ENCODE measurements around the gene SERPINB12.

Gene SERPINB12

GRCh38 chr18:63520053-63520685 lies 22.0 kb upstream of the SERPINB12 start:
- H3K4me1 ChIP-seq (ENCODE audit: control insufficient read depth, insufficient read depth, low read length), result peaks cover 3% of the 10 kb centered on the region
- no peaks in the 10 kb centered on the region for H3K9me3 ChIP-seq (ENCODE audit: control insufficient read depth, insufficient read depth, low read length)
- no peak overlapping the region for H3K9ac ChIP-seq (ENCODE audit: low read depth, low read length)
- H3K27me3 ChIP-seq (ENCODE audit: control insufficient read depth, insufficient read depth, low read length), result no peaks in the 10 kb centered on the region
- no peak overlapping the region for H3K4me3 ChIP-seq (ENCODE audit: low read depth, low read length)
- no peaks in the 10 kb centered on the region for H3K36me3 ChIP-seq (ENCODE audit: control insufficient read depth, insufficient read depth, low read length)

- H3K9me3 ChIP-seq (ENCODE audit: control insufficient read depth, insufficient read depth, low read length), result no peaks in the 10 kb centered on the region
- no peak overlapping the region for H3K4me3 ChIP-seq (ENCODE audit: low read depth, low read length)
- peaks cover 3% of the 10 kb centered on the region for H3K4me1 ChIP-seq (ENCODE audit: control insufficient read depth, insufficient read depth, low read length)
- H3K9ac ChIP-seq (ENCODE audit: low read depth, low read length), result no peak overlapping the region
- no peaks in the 10 kb centered on the region for H3K27me3 ChIP-seq (ENCODE audit: control insufficient read depth, insufficient read depth, low read length)
- H3K36me3 ChIP-seq (ENCODE audit: control insufficient read depth, insufficient read depth, low read length), result no peaks in the 10 kb centered on the region
Observed at GRCh38 chr18:63523660-63524059, 18.5 kb upstream of the SERPINB12 start.

GRCh38 chr18:63527251-63527650 lies 14.9 kb upstream of the SERPINB12 start:
- peaks cover 3% of the 10 kb centered on the region for H3K4me1 ChIP-seq (ENCODE audit: control insufficient read depth, insufficient read depth, low read length)
- H3K27me3 ChIP-seq (ENCODE audit: control insufficient read depth, insufficient read depth, low read length), result no peaks in the 10 kb centered on the region
- no peaks in the 10 kb centered on the region for H3K36me3 ChIP-seq (ENCODE audit: control insufficient read depth, insufficient read depth, low read length)
- no peak overlapping the region for H3K9ac ChIP-seq (ENCODE audit: low read depth, low read length)
- no peak overlapping the region for H3K4me3 ChIP-seq (ENCODE audit: low read depth, low read length)
- no peaks in the 10 kb centered on the region for H3K9me3 ChIP-seq (ENCODE audit: control insufficient read depth, insufficient read depth, low read length)

GRCh38 chr18:63528863-63529492 lies 13.2 kb upstream of the SERPINB12 start:
- Histone ChIP-seq H3K4me1 (ENCODE audit: control insufficient read depth, insufficient read depth, low read length) (no peaks in the 10 kb centered on the region), H3K27me3 (ENCODE audit: control insufficient read depth, insufficient read depth, low read length) (no peaks in the 10 kb centered on the region), H3K9ac (ENCODE audit: low read depth, low read length) (no peak overlapping the region), H3K9me3 (ENCODE audit: control insufficient read depth, insufficient read depth, low read length) (no peaks in the 10 kb centered on the region), H3K4me3 (ENCODE audit: low read depth, low read length) (no peak overlapping the region), H3K36me3 (ENCODE audit: control insufficient read depth, insufficient read depth, low read length) (no peaks in the 10 kb centered on the region)

GRCh38 chr18:63532471-63532870 lies 9.7 kb upstream of the SERPINB12 start:
- no peaks in the 10 kb centered on the region for H3K27me3 ChIP-seq (ENCODE audit: control insufficient read depth, insufficient read depth, low read length)
- H3K4me1 ChIP-seq (ENCODE audit: control insufficient read depth, insufficient read depth, low read length), result no peaks in the 10 kb centered on the region
- no peaks in the 10 kb centered on the region for H3K9me3 ChIP-seq (ENCODE audit: control insufficient read depth, insufficient read depth, low read length)
- no peak overlapping the region for H3K9ac ChIP-seq (ENCODE audit: low read depth, low read length)
- no peaks in the 10 kb centered on the region for H3K36me3 ChIP-seq (ENCODE audit: control insufficient read depth, insufficient read depth, low read length)
- H3K4me3 ChIP-seq (ENCODE audit: low read depth, low read length), result no peak overlapping the region

- Histone ChIP-seq H3K9me3 (ENCODE audit: control insufficient read depth, insufficient read depth, low read length) (no peaks in the 10 kb centered on the region), H3K4me3 (ENCODE audit: low read depth, low read length) (no peak overlapping the region), H3K27me3 (ENCODE audit: control insufficient read depth, insufficient read depth, low read length) (no peaks in the 10 kb centered on the region), H3K9ac (ENCODE audit: low read depth, low read length) (no peak overlapping the region), H3K36me3 (ENCODE audit: control insufficient read depth, insufficient read depth, low read length) (no peaks in the 10 kb centered on the region), H3K4me1 (ENCODE audit: control insufficient read depth, insufficient read depth, low read length) (no peaks in the 10 kb centered on the region)
Observed at GRCh38 chr18:63534615-63535014, 7.6 kb upstream of the SERPINB12 start.

- Histone ChIP-seq H3K4me1 (ENCODE audit: control insufficient read depth, insufficient read depth, low read length) (peaks cover 3% of the 10 kb centered on the region), H3K27me3 (ENCODE audit: control insufficient read depth, insufficient read depth, low read length) (no peaks in the 10 kb centered on the region), H3K4me3 (ENCODE audit: low read depth, low read length) (no peak overlapping the region), H3K9me3 (ENCODE audit: control insufficient read depth, insufficient read depth, low read length) (no peaks in the 10 kb centered on the region), H3K36me3 (ENCODE audit: control insufficient read depth, insufficient read depth, low read length) (no peaks in the 10 kb centered on the region), H3K9ac (ENCODE audit: low read depth, low read length) (no peak overlapping the region)
Observed at GRCh38 chr18:63539904-63540510, 2.2 kb upstream of the SERPINB12 start.

GRCh38 chr18:63544017-63544416 lies 1.8 kb downstream of the SERPINB12 start:
- Histone ChIP-seq H3K4me3 (ENCODE audit: low read depth, low read length) (no peak overlapping the region), H3K9me3 (ENCODE audit: control insufficient read depth, insufficient read depth, low read length) (no peaks in the 10 kb centered on the region), H3K9ac (ENCODE audit: low read depth, low read length) (no peak overlapping the region), H3K4me1 (ENCODE audit: control insufficient read depth, insufficient read depth, low read length) (peaks cover 6% of the 10 kb centered on the region), H3K36me3 (ENCODE audit: control insufficient read depth, insufficient read depth, low read length) (no peaks in the 10 kb centered on the region), H3K27me3 (ENCODE audit: control insufficient read depth, insufficient read depth, low read length) (no peaks in the 10 kb centered on the region)

- Histone ChIP-seq H3K9me3 (ENCODE audit: control insufficient read depth, insufficient read depth, low read length) (no peaks in the 10 kb centered on the region), H3K4me3 (ENCODE audit: low read depth, low read length) (no peak overlapping the region), H3K27me3 (ENCODE audit: control insufficient read depth, insufficient read depth, low read length) (no peaks in the 10 kb centered on the region), H3K4me1 (ENCODE audit: control insufficient read depth, insufficient read depth, low read length) (peaks cover 5% of the 10 kb centered on the region), H3K36me3 (ENCODE audit: control insufficient read depth, insufficient read depth, low read length) (no peaks in the 10 kb centered on the region), H3K9ac (ENCODE audit: low read depth, low read length) (no peak overlapping the region)
Observed at GRCh38 chr18:63545000-63545399, 2.8 kb downstream of the SERPINB12 start.

- Histone ChIP-seq H3K4me3 (ENCODE audit: low read depth, low read length) (no peak overlapping the region), H3K36me3 (ENCODE audit: control insufficient read depth, insufficient read depth, low read length) (no peaks in the 10 kb centered on the region), H3K9me3 (ENCODE audit: control insufficient read depth, insufficient read depth, low read length) (no peaks in the 10 kb centered on the region), H3K27me3 (ENCODE audit: control insufficient read depth, insufficient read depth, low read length) (no peaks in the 10 kb centered on the region), H3K9ac (ENCODE audit: low read depth, low read length) (no peak overlapping the region), H3K4me1 (ENCODE audit: control insufficient read depth, insufficient read depth, low read length) (peaks cover 2% of the 10 kb centered on the region)
Observed at GRCh38 chr18:63550068-63550467, 7.9 kb downstream of the SERPINB12 start.

GRCh38 chr18:63551769-63552168 lies 9.6 kb downstream of the SERPINB12 start:
- Histone ChIP-seq H3K9me3 (ENCODE audit: control insufficient read depth, insufficient read depth, low read length) (no peaks in the 10 kb centered on the region), H3K4me3 (ENCODE audit: low read depth, low read length) (no peak overlapping the region), H3K27me3 (ENCODE audit: control insufficient read depth, insufficient read depth, low read length) (no peaks in the 10 kb centered on the region), H3K36me3 (ENCODE audit: control insufficient read depth, insufficient read depth, low read length) (no peaks in the 10 kb centered on the region), H3K9ac (ENCODE audit: low read depth, low read length) (no peak overlapping the region), H3K4me1 (ENCODE audit: control insufficient read depth, insufficient read depth, low read length) (no peaks in the 10 kb centered on the region)

- H3K9me3 ChIP-seq (ENCODE audit: control insufficient read depth, insufficient read depth, low read length), result no peaks in the 10 kb centered on the region
- H3K9ac ChIP-seq (ENCODE audit: low read depth, low read length), result no peak overlapping the region
- no peaks in the 10 kb centered on the region for H3K4me1 ChIP-seq (ENCODE audit: control insufficient read depth, insufficient read depth, low read length)
- H3K36me3 ChIP-seq (ENCODE audit: control insufficient read depth, insufficient read depth, low read length), result no peaks in the 10 kb centered on the region
- no peaks in the 10 kb centered on the region for H3K27me3 ChIP-seq (ENCODE audit: control insufficient read depth, insufficient read depth, low read length)
- no peak overlapping the region for H3K4me3 ChIP-seq (ENCODE audit: low read depth, low read length)
Observed at GRCh38 chr18:63552581-63552980, 10.4 kb downstream of the SERPINB12 start.
